Non-pigmented ciliary epithelial cell (primary cell): ENCODE measurements around the gene SORBS1.

Source experiments
- DNase-seq: peaks from one replicate; pipeline ENCODE4 v3.0.0-alpha.2; 2010; ENCODE audit warnings: low read depth

SORBS1 gene

GRCh38 chr10:95565336-95565735, 4.2 kb upstream of the SORBS1 start:
- no peak for DNase-seq

- DNase-seq, result no peak
These were observed 3.1 kb upstream of the SORBS1 start for GRCh38 chr10:95564291-95564690.

GRCh38 chr10:95562341-95562965, 1.3 kb upstream of the SORBS1 start:
- no peak for DNase-seq

GRCh38 chr10:95561864-95562177, 650 bp upstream of the SORBS1 start:
- no peak for DNase-seq

GRCh38 chr10:95560278-95561176, 644 bp downstream of the SORBS1 start:
- no peak for DNase-seq

- DNase-seq, result no peak
These were observed 1.3 kb downstream of the SORBS1 start for GRCh38 chr10:95559896-95560277.

- DNase-seq, result no peak
These were observed 1.7 kb downstream of the SORBS1 start for GRCh38 chr10:95559471-95559870.

- no peak for DNase-seq
These were observed 2.4 kb downstream of the SORBS1 start for GRCh38 chr10:95558593-95559320.

GRCh38 chr10:95556994-95557767, 4.0 kb downstream of the SORBS1 start:
- DNase-seq, result no peak

GRCh38 chr10:95553674-95554073, 7.5 kb downstream of the SORBS1 start:
- no peak for DNase-seq

- DNase-seq, result no peak
These were observed 8.4 kb downstream of the SORBS1 start for GRCh38 chr10:95552679-95553342.

GRCh38 chr10:95550073-95550672, 11.0 kb downstream of the SORBS1 start:
- DNase-seq, result no peak

- DNase-seq, result no peak
These were observed 13.3 kb downstream of the SORBS1 start for GRCh38 chr10:95547791-95548435.

- DNase-seq, result no peak
These were observed 14.0 kb downstream of the SORBS1 start for GRCh38 chr10:95547197-95547596.

- DNase-seq, result no peak
These were observed 15.2 kb downstream of the SORBS1 start for GRCh38 chr10:95545981-95546380.

- DNase-seq, result no peak
These were observed 16.2 kb downstream of the SORBS1 start for GRCh38 chr10:95544783-95545500.

GRCh38 chr10:95543459-95543858, 17.7 kb downstream of the SORBS1 start:
- DNase-seq, result no peak

- DNase-seq, result no peak
These were observed 18.4 kb downstream of the SORBS1 start for GRCh38 chr10:95542761-95543160.

GRCh38 chr10:95542330-95542729, 18.8 kb downstream of the SORBS1 start:
- DNase-seq, result no peak

- DNase-seq, result no peak
These were observed 20.6 kb downstream of the SORBS1 start for GRCh38 chr10:95540514-95541052.
